A673 (cell line): ENCODE results near the gene PLAAT4.

Experiments used
- CTCF ChIP-seq: fragments of 300-800, 200-600 bp; sonication (generic); conservative IDR thresholded peaks from 2 replicates; pipeline ENCODE4 v1.5.1; 2017; ENCODE audit warnings: low read depth, mild to moderate bottlenecking, antibody characterized with exemption, low read length, moderate library complexity, mixed read lengths
- EZH2 ChIP-seq: fragments of 200-600 bp; sonication (generic); IDR thresholded peaks from 2 replicates; pipeline ENCODE4 v1.6.1; 2017; ENCODE audit warnings: borderline replicate concordance, low read depth, mild to moderate bottlenecking, mixed read lengths, antibody characterized with exemption, low read length; ENCODE audit not compliant: poor library complexity, severe bottlenecking

- TF ChIP-seq CTCF (no peak), EZH2 (no peak)
These were observed 26.1 kb upstream of the PLAAT4 start for GRCh38 chr11:63510360-63511047.
